Measurements from ENCODE around the gene GAA. TPM values are rescaled to one million over a fixed set of nuclear protein-coding genes. Genes with fewer than 3 reads are reported as not detected.

The GAA gene
- total RNA-seq, 4 donors from 2014 or later = 42.1 to 131 (median 83.2) TPM

DNA sequence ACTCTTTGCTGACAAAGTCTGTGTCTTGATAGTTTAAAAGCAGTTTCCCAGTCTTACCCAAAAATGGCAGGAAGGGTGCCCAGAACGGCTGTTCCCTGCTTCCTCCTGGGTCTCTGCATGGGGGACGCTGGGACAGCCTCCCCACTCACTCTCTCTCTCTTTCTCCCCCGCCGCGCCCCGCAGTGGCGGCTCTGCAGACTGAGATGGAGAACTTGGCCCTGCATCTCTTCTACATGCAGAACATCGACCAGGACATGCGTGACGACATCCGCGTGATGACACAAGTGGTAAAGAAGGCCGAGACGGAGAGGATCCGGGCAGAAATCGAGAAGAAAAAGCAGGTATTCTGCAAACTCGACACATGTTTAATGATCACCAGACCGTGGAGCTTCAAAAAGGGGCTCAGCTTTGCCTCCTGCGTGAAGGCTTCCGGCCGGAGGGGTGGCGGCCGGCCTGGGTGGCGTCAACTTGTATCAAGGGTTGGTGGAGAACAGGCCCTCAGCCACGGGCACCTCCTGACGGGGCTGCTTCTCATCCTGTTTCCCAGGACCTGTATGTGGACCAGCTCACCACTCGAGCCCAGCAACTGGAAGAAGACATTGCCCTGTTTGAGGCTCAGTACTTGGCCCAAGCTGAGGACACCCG lies 42.9 kb upstream of the GAA start:
- WGBS, 2 donors = 81 to 85% methylated on average over 27 to 28 of the region's 28 CpGs
- Histone ChIP-seq H3K27me3 (no peaks in the 10 kb centered on the region), H3K9me3 (no peaks in the 10 kb centered on the region), H3K4me3 (replicated peaks in 1 of 3) (no peak overlapping the region), H3K36me3 (no peaks in the 10 kb centered on the region), H3K4me1 (no peaks in the 10 kb centered on the region), H3K27ac (no peak overlapping the region)
- TF ChIP-seq, protein P1, sequence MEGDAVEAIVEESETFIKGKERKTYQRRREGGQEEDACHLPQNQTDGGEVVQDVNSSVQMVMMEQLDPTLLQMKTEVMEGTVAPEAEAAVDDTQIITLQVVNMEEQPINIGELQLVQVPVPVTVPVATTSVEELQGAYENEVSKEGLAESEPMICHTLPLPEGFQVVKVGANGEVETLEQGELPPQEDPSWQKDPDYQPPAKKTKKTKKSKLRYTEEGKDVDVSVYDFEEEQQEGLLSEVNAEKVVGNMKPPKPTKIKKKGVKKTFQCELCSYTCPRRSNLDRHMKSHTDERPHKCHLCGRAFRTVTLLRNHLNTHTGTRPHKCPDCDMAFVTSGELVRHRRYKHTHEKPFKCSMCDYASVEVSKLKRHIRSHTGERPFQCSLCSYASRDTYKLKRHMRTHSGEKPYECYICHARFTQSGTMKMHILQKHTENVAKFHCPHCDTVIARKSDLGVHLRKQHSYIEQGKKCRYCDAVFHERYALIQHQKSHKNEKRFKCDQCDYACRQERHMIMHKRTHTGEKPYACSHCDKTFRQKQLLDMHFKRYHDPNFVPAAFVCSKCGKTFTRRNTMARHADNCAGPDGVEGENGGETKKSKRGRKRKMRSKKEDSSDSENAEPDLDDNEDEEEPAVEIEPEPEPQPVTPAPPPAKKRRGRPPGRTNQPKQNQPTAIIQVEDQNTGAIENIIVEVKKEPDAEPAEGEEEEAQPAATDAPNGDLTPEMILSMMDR (IDR thresholded peaks at IDR 0.05) = no peak
- no peak for TF ChIP-seq POLR2A (IDR thresholded peaks at IDR 0.05)
- no peak for DNase-seq
- intact Hi-C loops (cut with DNase I) = no loop called here

DNA sequence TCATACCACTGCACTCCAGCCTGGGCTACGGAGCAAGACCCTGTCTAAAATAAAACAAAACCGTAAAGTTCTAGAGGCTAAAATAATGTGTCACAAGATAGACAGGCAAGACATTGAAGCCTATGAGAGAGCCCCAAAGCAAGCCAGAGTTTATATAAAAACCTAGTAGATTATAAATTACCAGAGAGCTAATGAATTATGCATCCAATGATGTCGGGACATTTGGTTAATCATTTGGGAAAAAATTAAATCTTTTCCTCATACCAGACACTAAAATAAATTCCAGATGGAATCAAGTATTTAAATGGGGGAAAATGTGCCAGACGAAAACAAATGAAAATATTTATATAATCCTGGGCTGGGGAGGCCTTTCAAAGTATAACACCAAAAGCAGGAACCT lies 40.7 kb upstream of the GAA start:
- H3K4me1 ChIP-seq = peaks cover 0 to 4% of the 10 kb centered on the region in 2 donors
- no peaks in the 10 kb centered on the region for H3K9me3 ChIP-seq
- no peaks in the 10 kb centered on the region for H3K36me3 ChIP-seq
- WGBS, 2 donors = 82 to 83% methylated on average over 4 of the region's 4 CpGs
- no peak overlapping the region for H3K27ac ChIP-seq
- intact Hi-C loops (cut with DNase I) = no loop called here
- TF ChIP-seq, protein P1 (IDR thresholded peaks at IDR 0.05) = no peak
- TF ChIP-seq POLR2A (IDR thresholded peaks at IDR 0.05) = no peak
- DNase-seq = no peak
- H3K27me3 ChIP-seq = no peaks in the 10 kb centered on the region
- H3K4me3 ChIP-seq (replicated peaks in 1 of 3) = no peak overlapping the region

DNA sequence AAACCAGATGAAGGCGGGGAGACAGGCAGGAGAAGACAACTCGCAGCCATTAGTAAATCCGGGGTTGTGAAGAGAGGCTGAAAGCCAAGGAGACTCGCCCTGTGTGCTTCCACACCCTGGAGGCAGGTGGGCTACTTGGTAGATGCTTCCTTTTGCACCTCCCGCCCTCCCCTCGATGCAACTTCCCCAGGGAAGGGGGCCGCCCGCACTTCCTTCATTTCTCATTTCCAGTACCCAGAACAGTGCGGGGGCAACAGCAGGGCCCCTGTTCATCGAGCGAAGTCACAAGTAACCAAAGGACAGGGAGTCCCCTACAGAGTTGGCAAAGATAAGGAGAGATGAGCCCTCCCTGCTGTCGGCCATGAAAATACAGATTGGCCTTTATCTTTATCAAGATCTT lies 40.0 kb upstream of the GAA start:
- TF ChIP-seq, protein P1 (IDR thresholded peaks at IDR 0.05) = no peak
- no peak for TF ChIP-seq POLR2A (IDR thresholded peaks at IDR 0.05)
- Histone ChIP-seq H3K36me3 (no peaks in the 10 kb centered on the region), H3K27ac (no peak overlapping the region), H3K27me3 (no peaks in the 10 kb centered on the region), H3K4me3 (replicated peaks in 1 of 3) (no peak overlapping the region), H3K4me1 (peaks cover 0 to 4% of the 10 kb centered on the region in 2 donors), H3K9me3 (no peaks in the 10 kb centered on the region)
- intact Hi-C loops (cut with DNase I) = no loop called here
- WGBS, 2 donors = 95% methylated on average over 12 of the region's 12 CpGs
- no peak for DNase-seq

DNA sequence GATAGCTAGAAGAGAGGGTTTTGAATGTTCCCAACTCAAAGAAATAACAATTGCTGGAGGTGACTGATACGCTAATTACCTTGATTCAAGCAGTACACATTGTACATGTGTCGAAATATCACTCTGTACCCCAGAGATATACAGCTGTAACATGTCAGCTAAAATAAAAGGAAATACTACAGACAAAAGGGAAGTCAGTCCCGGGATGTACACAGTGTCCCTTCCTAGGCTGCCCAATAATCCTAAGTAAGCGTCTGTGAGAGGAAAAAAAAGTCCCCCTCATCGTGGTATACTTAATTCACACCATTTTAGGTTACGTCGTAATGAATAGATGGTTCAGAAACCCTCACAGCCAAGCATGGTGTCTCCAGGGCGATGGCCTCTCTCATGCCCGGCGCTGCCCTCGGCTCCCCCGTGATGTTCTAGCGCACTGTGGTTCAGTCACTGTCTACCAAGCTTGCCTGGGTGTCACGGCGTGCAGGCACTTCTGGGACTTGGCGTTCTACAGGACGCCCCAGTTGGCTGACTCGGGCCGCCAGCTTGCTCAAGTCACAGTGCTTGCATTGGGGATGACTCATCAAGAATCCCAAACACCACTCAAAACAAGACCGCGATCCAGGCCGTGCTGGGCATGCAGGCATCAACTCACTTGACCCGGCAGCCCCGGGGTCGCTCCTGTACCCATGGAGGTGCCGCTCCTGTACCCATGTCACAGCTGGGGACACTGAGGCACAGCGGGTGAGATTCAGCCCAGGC lies 37.4 kb upstream of the GAA start:
- WGBS, 2 donors = 85 to 93% methylated on average over 23 to 24 of the region's 27 CpGs
- H3K4me3 ChIP-seq (replicated peaks in 1 of 3) = no peak overlapping the region
- H3K36me3 ChIP-seq = no peaks in the 10 kb centered on the region
- no peaks in the 10 kb centered on the region for H3K9me3 ChIP-seq
- no peaks in the 10 kb centered on the region for H3K27me3 ChIP-seq
- H3K27ac ChIP-seq = no peak overlapping the region
- H3K4me1 ChIP-seq = peaks cover 0 to 9% of the 10 kb centered on the region in 2 donors
- TF ChIP-seq POLR2A (IDR thresholded peaks at IDR 0.05) = no peak
- TF ChIP-seq, protein P1 (IDR thresholded peaks at IDR 0.05) = no peak
- intact Hi-C loops (cut with DNase I) = no loop called here
- peak; percentile 41 to 63 for DNase-seq

DNA sequence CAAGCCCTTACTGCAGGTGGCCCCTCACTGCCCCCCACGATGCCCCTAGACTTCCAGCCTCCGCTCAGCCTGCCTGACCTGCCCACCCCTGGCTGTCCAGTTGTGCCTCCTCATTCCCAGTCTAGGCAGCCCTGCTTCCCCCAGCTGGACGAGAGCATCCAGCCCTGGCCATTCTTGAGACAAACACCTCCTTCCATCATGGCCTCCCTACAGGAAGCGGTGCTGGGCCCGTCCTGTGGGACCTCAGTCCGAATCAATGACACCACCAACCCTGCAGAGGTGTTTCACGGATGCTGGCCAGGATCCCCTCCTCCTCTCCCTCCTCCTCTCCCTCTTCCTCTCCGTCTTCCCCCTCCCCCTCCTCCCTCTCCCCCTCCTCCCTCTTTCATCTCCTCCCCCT lies 36.7 kb upstream of the GAA start:
- no peak overlapping the region for H3K4me3 ChIP-seq (replicated peaks in 1 of 3)
- TF ChIP-seq POLR2A (IDR thresholded peaks at IDR 0.05) = no peak
- TF ChIP-seq, protein P1 (IDR thresholded peaks at IDR 0.05) = no peak
- no peaks in the 10 kb centered on the region for H3K27me3 ChIP-seq
- no peaks in the 10 kb centered on the region for H3K36me3 ChIP-seq
- no peak for DNase-seq
- H3K9me3 ChIP-seq = no peaks in the 10 kb centered on the region
- intact Hi-C loops (cut with DNase I) = no loop called here
- WGBS, 2 donors = 86 to 92% methylated on average over 8 of the region's 8 CpGs
- H3K27ac ChIP-seq = no peak overlapping the region
- H3K4me1 ChIP-seq = peaks cover 0 to 16% of the 10 kb centered on the region in 2 donors
